ENCODE data around the gene RBPJ.

DNA sequence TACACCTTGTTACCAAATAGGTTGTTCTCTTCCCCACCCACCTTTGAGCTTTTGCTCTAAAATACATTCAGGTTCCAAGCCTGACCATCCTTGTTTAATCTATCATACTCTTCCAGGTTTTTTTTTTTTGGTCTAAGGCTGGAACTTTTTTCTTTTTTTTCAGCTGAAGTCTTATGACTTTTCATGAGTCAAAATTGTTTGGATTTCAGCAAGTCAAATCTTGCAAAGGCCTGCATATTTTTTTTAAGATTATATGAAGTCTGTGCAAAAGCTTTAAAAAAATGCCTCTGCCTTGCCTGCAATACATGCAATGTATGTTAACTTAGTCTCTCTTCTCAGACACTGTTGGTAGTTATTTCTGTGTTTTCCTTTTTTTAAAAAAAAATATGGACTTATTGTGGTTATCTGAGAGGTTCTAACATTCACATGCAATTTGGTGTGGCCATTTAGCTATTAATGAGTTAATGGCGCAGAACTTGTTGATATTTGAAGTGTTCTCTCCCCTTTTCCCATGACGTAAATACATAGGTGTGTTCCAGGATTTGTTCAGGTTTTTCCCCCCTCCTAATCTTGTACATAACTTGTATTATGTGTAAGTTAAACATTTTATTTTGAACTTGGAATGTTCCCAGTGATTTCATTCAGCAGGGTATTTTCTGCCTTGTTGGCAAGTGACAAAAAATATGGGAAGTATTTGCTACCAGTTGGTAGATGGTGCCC is 110.8 kb downstream of the RBPJ start:
- TF ChIP-seq, protein P1, sequence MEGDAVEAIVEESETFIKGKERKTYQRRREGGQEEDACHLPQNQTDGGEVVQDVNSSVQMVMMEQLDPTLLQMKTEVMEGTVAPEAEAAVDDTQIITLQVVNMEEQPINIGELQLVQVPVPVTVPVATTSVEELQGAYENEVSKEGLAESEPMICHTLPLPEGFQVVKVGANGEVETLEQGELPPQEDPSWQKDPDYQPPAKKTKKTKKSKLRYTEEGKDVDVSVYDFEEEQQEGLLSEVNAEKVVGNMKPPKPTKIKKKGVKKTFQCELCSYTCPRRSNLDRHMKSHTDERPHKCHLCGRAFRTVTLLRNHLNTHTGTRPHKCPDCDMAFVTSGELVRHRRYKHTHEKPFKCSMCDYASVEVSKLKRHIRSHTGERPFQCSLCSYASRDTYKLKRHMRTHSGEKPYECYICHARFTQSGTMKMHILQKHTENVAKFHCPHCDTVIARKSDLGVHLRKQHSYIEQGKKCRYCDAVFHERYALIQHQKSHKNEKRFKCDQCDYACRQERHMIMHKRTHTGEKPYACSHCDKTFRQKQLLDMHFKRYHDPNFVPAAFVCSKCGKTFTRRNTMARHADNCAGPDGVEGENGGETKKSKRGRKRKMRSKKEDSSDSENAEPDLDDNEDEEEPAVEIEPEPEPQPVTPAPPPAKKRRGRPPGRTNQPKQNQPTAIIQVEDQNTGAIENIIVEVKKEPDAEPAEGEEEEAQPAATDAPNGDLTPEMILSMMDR (IDR thresholded peaks at IDR 0.05): no peak
- no peak for TF ChIP-seq POLR2A (IDR thresholded peaks at IDR 0.05)

All from esophagus squamous epithelium (tissue), 4 donors.